H1 (cell line): ENCODE measurements around the gene NBL1. TPM values are rescaled to one million over a fixed set of nuclear protein-coding genes. Genes with fewer than 3 reads are reported as not detected.

Source experiments
- CTCF ChIA-PET: fragments of 300-600 bp; sonication (Branson Sonifier 250); formaldehyde crosslinking; loops from one replicate; lab custom pipeline; 2021; ENCODE audit not compliant: partially characterized antibody; lab: Charles Lee
- POLR2A ChIA-PET: fragments of 300-600 bp; sonication (Branson Sonifier 250); formaldehyde crosslinking; loops from one replicate; lab custom pipeline; 2021; ENCODE audit warnings: inconsistent platforms; ENCODE audit not compliant: partially characterized antibody; lab: Charles Lee
- DNase-seq, 2 experiments: peaks; one replicate each; pipeline versions ENCODE4 v3.0.0 to v3.0.0-alpha.2; 2010 to 2022; ENCODE audit warnings: low spot score in 2 of 2, low read depth in 1 of 2, mixed read lengths in 1 of 2
- FAIRE-seq: peaks from 2 replicates; lab custom pipeline; 2011; peaks lifted over from hg19 to GRCh38; lab: Jason Lieb, UNC
- H2AFZ ChIP-seq: 2 replicates; pipeline ENCODE4 v1.8.1; 2012; ENCODE audit warnings: low read length, inconsistent platforms
- H2AK5ac ChIP-seq: 2 replicates; pipeline ENCODE4 v1.6.1; 2013; ENCODE audit warnings: low read depth, low read length
- H2BK120ac ChIP-seq: replicated peaks from 2 replicates; pipeline ENCODE3; 2013; ENCODE audit warnings: low read depth, low read length, inconsistent platforms
- H2BK12ac ChIP-seq: 2 replicates; pipeline ENCODE4 v1.6.1; 2013; ENCODE audit warnings: low read depth, low read length
- H2BK15ac ChIP-seq: 2 replicates; pipeline ENCODE4 v1.6.1; 2013; ENCODE audit warnings: low read length
- H2BK20ac ChIP-seq: 2 replicates; pipeline ENCODE4 v1.6.1; 2013; ENCODE audit warnings: low read length
- H2BK5ac ChIP-seq: 2 replicates; pipeline ENCODE4 v1.6.1; 2013; ENCODE audit warnings: low read depth, low read length
- H3K14ac ChIP-seq: 2 replicates; pipeline ENCODE4 v1.6.1; 2013; ENCODE audit warnings: inconsistent platforms; ENCODE audit not compliant: insufficient read length
- H3K18ac ChIP-seq: 2 replicates; pipeline ENCODE4 v1.6.1; 2013; ENCODE audit warnings: low read length; ENCODE audit errors: extremely low read depth
- H3K23ac ChIP-seq: 2 replicates; pipeline ENCODE4 v1.6.1; 2013; ENCODE audit warnings: inconsistent platforms; ENCODE audit not compliant: insufficient read length
- H3K23me2 ChIP-seq: 2 replicates; pipeline ENCODE4 v1.6.1; 2013; ENCODE audit warnings: low read depth, low read length
- H3K27ac ChIP-seq: 2 replicates; pipeline ENCODE4 v1.6.1; 2011; ENCODE audit warnings: low read depth, low read length, inconsistent platforms
- H3K27me3 ChIP-seq, 4 experiments: replicated peaks in 1 of 4; 1 replicate in 1 of 4; 2 replicates in 3 of 4; pipeline versions ENCODE4 v1.6.1 to v1.8.1; 2011 to 2013; ENCODE audit warnings: low read length in 3 of 4, mild to moderate bottlenecking in 3 of 4, inconsistent platforms in 2 of 4, mixed read lengths in 2 of 4, moderate library complexity in 1 of 4; ENCODE audit not compliant: control insufficient read depth in 3 of 4, insufficient read depth in 3 of 4; ENCODE audit errors: extremely low read depth in 1 of 4
- H3K36me3 ChIP-seq, 4 experiments: 2 replicates each; pipeline versions ENCODE4 v1.6.1 to v1.8.1; 2011 to 2013; ENCODE audit warnings: mild to moderate bottlenecking in 4 of 4, low read length in 3 of 4, moderate library complexity in 2 of 4, control low read depth in 1 of 4, inconsistent platforms in 1 of 4; ENCODE audit not compliant: insufficient read depth in 4 of 4, control insufficient read depth in 2 of 4
- H3K4ac ChIP-seq: replicated peaks from 2 replicates; pipeline ENCODE3; 2013; ENCODE audit warnings: low read length, low read depth, mixed read lengths, inconsistent platforms; ENCODE audit not compliant: insufficient read length
- H3K4me1 ChIP-seq, 4 experiments: replicated peaks in 1 of 4; 1 replicate in 1 of 4; 2 replicates in 3 of 4; pipeline versions ENCODE4 v1.6.1 to v1.8.1; 2011 to 2013; ENCODE audit warnings: low read length in 3 of 4, inconsistent platforms in 2 of 4, mixed read lengths in 1 of 4; ENCODE audit not compliant: insufficient read depth in 4 of 4, control insufficient read depth in 3 of 4
- H3K4me2 ChIP-seq, 2 experiments: 2 replicates each; pipeline versions ENCODE4 v1.6.1 to v1.8.1; 2011 to 2013; ENCODE audit warnings: low read depth in 2 of 2, low read length in 2 of 2, control low read depth in 1 of 2, inconsistent platforms in 1 of 2, mild to moderate bottlenecking in 1 of 2; ENCODE audit not compliant: insufficient read depth in 1 of 2
- H3K4me3 ChIP-seq, 4 experiments: fragments of 200-600, 300-600 bp in 1 of 4; sonication (generic), shearing (Covaris generic), sonication (Bioruptor Twin) in 1 of 4; 2 replicates each; pipeline versions ENCODE4 v1.5.1 to v1.8.1; 2011 to 2016; ENCODE audit warnings: low read length in 4 of 4, low read depth in 3 of 4, control low read depth in 2 of 4, inconsistent platforms in 2 of 4, mild to moderate bottlenecking in 2 of 4, mixed read lengths in 1 of 4, moderate library complexity in 1 of 4; ENCODE audit not compliant: insufficient read depth in 2 of 4; ENCODE audit errors: extremely low read depth in 1 of 4
- H3K56ac ChIP-seq: replicated peaks from 2 replicates; pipeline ENCODE3; 2013; ENCODE audit warnings: low read depth, mild to moderate bottlenecking, mixed read lengths, low read length, inconsistent platforms; ENCODE audit not compliant: insufficient read length
- H3K79me1 ChIP-seq: 2 replicates; pipeline ENCODE4 v1.6.1; 2013; ENCODE audit warnings: low read depth, low read length, control low read depth
- H3K79me2 ChIP-seq, 2 experiments: 2 replicates each; pipeline versions ENCODE4 v1.6.1 to v1.8.1; 2012 to 2013; ENCODE audit warnings: low read length in 2 of 2, mild to moderate bottlenecking in 2 of 2, inconsistent platforms in 1 of 2; ENCODE audit not compliant: insufficient read depth in 2 of 2, control insufficient read depth in 1 of 2
- H3K9ac ChIP-seq, 4 experiments: replicated peaks in 1 of 4; 1 replicate in 1 of 4; 2 replicates in 3 of 4; pipeline versions ENCODE4 v1.6.1 to v1.8.1; 2011 to 2013; ENCODE audit warnings: low read depth in 3 of 4, low read length in 3 of 4, control low read depth in 2 of 4, mild to moderate bottlenecking in 2 of 4, moderate library complexity in 2 of 4, inconsistent platforms in 1 of 4; ENCODE audit errors: extremely low read depth in 1 of 4
- H3K9me3 ChIP-seq, 2 experiments: 2 replicates each; pipeline versions ENCODE4 v1.6.1 to v1.8.1; 2012 to 2013; ENCODE audit warnings: mild to moderate bottlenecking in 2 of 2, moderate library complexity in 2 of 2, control low read depth in 1 of 2, inconsistent platforms in 1 of 2, low read depth in 1 of 2, low read length in 1 of 2, mixed read lengths in 1 of 2; ENCODE audit not compliant: insufficient read depth in 2 of 2
- H4K20me1 ChIP-seq, 2 experiments: replicated peaks in 1 of 2; 2 replicates each; pipeline versions ENCODE3 to v1.8.1; 2011 to 2013; ENCODE audit warnings: inconsistent platforms in 2 of 2, low read length in 2 of 2, mild to moderate bottlenecking in 1 of 2; ENCODE audit not compliant: insufficient read depth in 2 of 2, control insufficient read depth in 1 of 2
- H4K5ac ChIP-seq: 2 replicates; pipeline ENCODE4 v1.6.1; 2013; ENCODE audit warnings: low read length, low read depth, mixed read lengths, inconsistent platforms; ENCODE audit not compliant: insufficient read length
- H4K8ac ChIP-seq: 2 replicates; pipeline ENCODE4 v1.8.0; 2013; ENCODE audit warnings: mild to moderate bottlenecking, moderate library complexity, low read length, inconsistent platforms; ENCODE audit not compliant: insufficient read depth; ENCODE audit errors: extremely low read depth
- H4K91ac ChIP-seq: replicated peaks from 2 replicates; pipeline ENCODE3; 2013; ENCODE audit warnings: low read length, mixed read lengths, inconsistent platforms; ENCODE audit not compliant: insufficient read length
- ASH2L ChIP-seq: fragments of 200-600, 300-600 bp; sonication (generic); IDR thresholded peaks from one replicate; pipeline ENCODE4 v1.7.1; 2017; ENCODE audit warnings: low read length
- CHD1 ChIP-seq: IDR thresholded peaks from 2 replicates; pipeline ENCODE4 v1.6.1; 2012; ENCODE audit warnings: low read depth, low read length, improper control_type of control experiment
- HDAC2 ChIP-seq, 2 experiments: fragments of 300-600 bp in 1 of 2; sonication (generic) in 1 of 2; IDR thresholded peaks; 2 replicates each; pipeline ENCODE4 v1.6.1; 2011 to 2012; ENCODE audit warnings: low read depth in 2 of 2, low read length in 2 of 2, mild to moderate bottlenecking in 2 of 2, moderate library complexity in 2 of 2, borderline replicate concordance in 1 of 2, inconsistent platforms in 1 of 2
- KDM1A ChIP-seq: fragments of 200-600, 300-600 bp; sonication (generic); IDR thresholded peaks from 2 replicates; pipeline ENCODE4 v1.7.1; 2016; ENCODE audit warnings: mild to moderate bottlenecking, low read length, borderline replicate concordance
- ZNF274 ChIP-seq: IDR thresholded peaks from 2 replicates; pipeline ENCODE4 v1.7.0; 2012; ENCODE audit warnings: low read length, borderline replicate concordance; ENCODE audit errors: extremely low read depth
- WGBS, 2 experiments: shearing (Covaris generic) in 1 of 2; methylation state at CpG; one replicate each; pipeline versions ENCODE4 v1.1.6 to v1.1.7; 2013 to 2015; ENCODE audit warnings: low lambda C conversion rate in 2 of 2, mixed read lengths in 2 of 2, inconsistent platforms in 1 of 2, low coverage in 1 of 2, missing lambda C conversion rate in 1 of 2; ENCODE audit not compliant: insufficient replicate concordance in 2 of 2, insufficient coverage in 1 of 2, insufficient read length in 1 of 2; ENCODE audit errors: extremely low coverage in 1 of 2, missing lambda C conversion rate in 1 of 2; 5-methylcytosine and 5-hydroxymethylcytosine counted together
- polyA plus RNA-seq, 7 experiments: library from polyadenylated mRNA; depleted of rRNA in 3 of 7; stranded (reverse) in 5 of 7; unstranded in 2 of 7; fragments of >200 nt in 5 of 7; fragments of 200-250 nt in 2 of 7; gene quantifications; 1 replicate in 5 of 7; 2 replicates in 1 of 7; 4 replicates in 1 of 7; pipeline versions ENCODE4 v1.2.1 to v1.2.3, GENCODE V29; 2011 to 2013; ENCODE audit warnings: missing spikeins in 2 of 7, mixed read lengths in 2 of 7
- total RNA-seq: library from RNA; stranded (reverse); fragmentation: NEBNext Ultra II Directional; extraction: Animal tissue kit (Norgen Biotek cat#: 25700); gene quantifications from 2 replicates; pipeline ENCODE4 v1.2.1, GENCODE V29; 2021

The NBL1 gene
- total and polyA plus RNA-seq, 2 of the 8 experiments (the other 6 are each of a cell fraction or from before 2014, with no cell fraction given) = 8.7 to 9.7 TPM

DNA sequence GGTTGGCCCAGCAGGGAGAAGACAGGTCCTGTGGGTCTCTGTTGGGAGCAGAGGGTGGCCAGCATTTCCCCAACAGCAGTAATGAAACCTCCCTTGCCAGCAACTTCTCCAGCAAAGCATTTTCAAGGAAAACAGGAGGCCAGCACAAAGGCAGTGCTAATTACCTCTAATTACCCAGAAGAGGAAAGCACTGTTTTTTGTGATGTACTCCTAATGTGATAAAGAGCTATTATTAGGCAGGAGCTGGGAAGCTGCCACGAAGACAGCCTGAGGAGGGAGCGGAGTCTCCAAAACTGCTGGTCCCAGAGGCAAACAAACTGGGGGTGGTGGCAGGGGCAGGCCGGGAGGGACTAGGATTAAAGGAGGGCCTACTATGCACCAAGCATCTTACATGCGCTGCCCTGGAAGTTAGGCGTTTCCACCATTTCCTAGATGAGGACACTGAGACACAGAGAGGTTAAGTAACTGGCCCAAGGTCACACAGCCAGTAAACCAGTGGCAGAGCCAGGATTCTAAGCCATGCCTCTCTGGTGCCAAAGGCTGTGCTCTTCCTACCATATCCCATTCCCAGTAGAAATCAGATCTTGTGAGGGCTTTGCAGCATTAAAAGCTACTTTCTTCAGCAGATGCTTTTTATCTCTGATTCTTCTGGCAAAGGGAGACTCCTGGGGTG, 45.1 kb downstream of the NBL1 start:
- Histone ChIP-seq H3K36me3 (no peaks in the 10 kb centered on the region), H2AK5ac (no peak overlapping the region), H3K18ac (no peak overlapping the region), H3K27ac (no peak overlapping the region), H4K20me1 (no peaks in the 10 kb centered on the region), H2BK20ac (no peak overlapping the region), H3K56ac (no peak overlapping the region), H3K4ac (no peak overlapping the region), H4K91ac (no peak overlapping the region), H3K4me1 (peaks cover 3 to 13% (median 10%) of the 10 kb centered on the region in 4 experiments), H4K5ac (no peak overlapping the region), H3K4me2 (no peak overlapping the region), H4K8ac (no peak overlapping the region), H2AFZ (no peak overlapping the region), H3K79me2 (no peaks in the 10 kb centered on the region), H3K9ac (no peak overlapping the region), H2BK15ac (no peak overlapping the region), H3K23me2 (no peaks in the 10 kb centered on the region), H3K9me3 (no peaks in the 10 kb centered on the region), H3K14ac (no peak overlapping the region), H3K4me3 (no peak overlapping the region), H2BK120ac (peak overlapping the region; percentile 31), H2BK5ac (no peak overlapping the region), H3K27me3 (no peaks in the 10 kb centered on the region), H3K23ac (no peak overlapping the region), H3K79me1 (no peaks in the 10 kb centered on the region), H2BK12ac (no peak overlapping the region)
- 79% methylated on average over 5 of the region's 5 CpGs; no CpG with 5 or more reads in 1 of the 2 experiments for WGBS, 2 experiments
- POLR2A ChIA-PET = interaction anchor here (0.7 to 1.1 kb wide), 2 partner anchors 21 to 436 kb away, joined by 3 read pairs; no protein-coding TSS in a partner anchor
- peak in 1 of 2 experiments; percentile 75; a peak in 1 of 4 replicates for TF ChIP-seq HDAC2 (IDR thresholded peaks at IDR 0.05; ENCODE audit: borderline replicate concordance in 1 of 2, low read depth in 2 of 2, low read length in 2 of 2)
- no peak for TF ChIP-seq CHD1
- TF ChIP-seq ASH2L = peak; percentile 42
- TF ChIP-seq KDM1A = peak; percentile 97
- no peak for TF ChIP-seq ZNF274
- no peak for FAIRE-seq
- CTCF ChIA-PET = interaction anchor here (1.0 to 2.7 kb wide), 6 partner anchors 10 to 28 kb away, joined by 3 to 19 read pairs (median 6); no protein-coding TSS in a partner anchor
- DNase-seq = no peak
